Measurements from ENCODE around the gene REPS2. TPM values are rescaled to one million over a fixed set of nuclear protein-coding genes. Genes with fewer than 3 reads are reported as not detected.

Gene REPS2
- total and polyA plus RNA-seq, 2 experiments from 2014 or later: 1.2 to 4.4 TPM

- no peak for TF ChIP-seq ETS1 (IDR thresholded peaks at IDR 0.05)
- no peak for TF ChIP-seq EZH2 (IDR thresholded peaks at IDR 0.05; ENCODE audit: low read depth, unreplicated experiment)
Measured at GRCh38 chrX:16934185-16934584, 12.3 kb upstream of the REPS2 start (continued).

- Histone ChIP-seq H3F3A (replicated peaks; ENCODE audit: low read depth) (no peaks in the 10 kb centered on the region), H3K79me2 (replicated peaks; ENCODE audit: insufficient read depth) (no peaks in the 10 kb centered on the region), H2AFZ (peak overlapping the region; percentile 69; the same call in 1 of the 2 replicates), H3K27me3 (ENCODE audit: insufficient read depth) (peaks cover 17% of the 10 kb centered on the region), H3K4me1 (ENCODE audit: insufficient read depth) (no peaks in the 10 kb centered on the region), H3K36me3 (ENCODE audit: insufficient read depth) (no peaks in the 10 kb centered on the region), H3K9me2 (ENCODE audit: insufficient read depth) (no peaks in the 10 kb centered on the region), H3K27ac (ENCODE audit: low read depth) (no peak overlapping the region), H3K4me3 (peak overlapping the region; percentile 55), H4K20me1 (replicated peaks; ENCODE audit: insufficient read depth) (no peaks in the 10 kb centered on the region), H3K4me2 (peak overlapping the region; percentile 81)
- no peak overlapping the region for H3K27ac Mint-ChIP-seq
- H3K36me3 Mint-ChIP-seq (ENCODE audit: low read depth): no peaks in the 10 kb centered on the region
- TF ChIP-seq ZNF462 (CRISPR knock-in tag; IDR thresholded peaks at IDR 0.05) (no peak), ZNF331 (CRISPR knock-in tag; IDR thresholded peaks at IDR 0.05; ENCODE audit: low read depth) (no peak), NANOG (IDR thresholded peaks at IDR 0.05; ENCODE audit: borderline replicate concordance) (no peak), JUNB (IDR thresholded peaks at IDR 0.05; ENCODE audit: unreplicated experiment) (no peak), ZNF114 (CRISPR knock-in tag; IDR thresholded peaks at IDR 0.05) (no peak), EZH2phosphoT487 (IDR thresholded peaks at IDR 0.05; ENCODE audit: unreplicated experiment) (no peak), STAT1 (IDR thresholded peaks at IDR 0.05; ENCODE audit: unreplicated experiment) (no peak), CREB1 (CRISPR knock-in tag; IDR thresholded peaks at IDR 0.05; ENCODE audit: low read depth) (no peak), EZH2 (IDR thresholded peaks at IDR 0.05; ENCODE audit: low read depth, unreplicated experiment) (no peak)
- DNase-seq (ENCODE audit: low spot score) (no peak), ATAC-seq (peak; percentile 42)
- peak overlapping the region; percentile 86 for H3K4me3 Mint-ChIP-seq
- H3K27me3 Mint-ChIP-seq (ENCODE audit: insufficient read depth, low read depth, poor library complexity): peaks cover 5% of the 10 kb centered on the region
- no peaks in the 10 kb centered on the region; the same call in 2 of the 3 replicates for H3K9me3 Mint-ChIP-seq
- H3K4me1 Mint-ChIP-seq: peaks cover 4% of the 10 kb centered on the region; the same call in 2 of the 3 replicates
Measured at GRCh38 chrX:16946971-16947562, 609 bp downstream of the REPS2 start.

Data from GM23338 (cell line).